GM12891 (cell line): ENCODE measurements around the gene NT5DC4.

Experiments used
- PAX5 ChIP-seq: IDR thresholded peaks from 2 replicates; pipeline ENCODE4 v1.6.1; 2011; ENCODE audit warnings: low read length, moderate library complexity, mild to moderate bottlenecking; ENCODE audit not compliant: insufficient read depth, severe bottlenecking
- POLR2A ChIP-seq: IDR thresholded peaks from 2 replicates; pipeline ENCODE4 v1.6.1; 2011; ENCODE audit warnings: low read depth, low read length, control low read depth
- POLR2AphosphoS5 ChIP-seq: IDR thresholded peaks from 2 replicates; pipeline ENCODE4 v1.6.1; 2011; ENCODE audit warnings: low read depth, low read length, control low read depth
- POU2F2 ChIP-seq: IDR thresholded peaks from 2 replicates; pipeline ENCODE4 v1.6.1; 2011; ENCODE audit warnings: low read depth, mild to moderate bottlenecking, control low read depth, low read length, moderate library complexity
- SPI1 ChIP-seq: IDR thresholded peaks from 2 replicates; pipeline ENCODE4 v1.6.1; 2011; ENCODE audit warnings: low read depth, low read length, control low read depth
- TAF1 ChIP-seq: IDR thresholded peaks from 2 replicates; pipeline ENCODE4 v1.6.1; 2011; ENCODE audit warnings: low read depth, low read length, control low read depth

- TF ChIP-seq TAF1 (no peak), POLR2AphosphoS5 (no peak), POU2F2 (no peak), POLR2A (no peak), SPI1 (no peak), PAX5 (no peak)
These were observed 36.4 kb downstream of the NT5DC4 start for GRCh38 chr2:112757265-112757664.
